HEK293 (cell line): ENCODE data around the gene SCNN1G.

ENCODE experiments used
- CTCF ChIA-PET: fragments of 350-600 bp; formaldehyde crosslinking; extraction: SDS; loops from one replicate; lab custom pipeline; 2021; ENCODE audit warnings: antibody characterized with exemption; lab: Yijun Ruan, JAX
- POLR2A ChIA-PET: fragments of 300-600 bp; formaldehyde crosslinking; extraction: SDS; loops from one replicate; lab custom pipeline; 2020; ENCODE audit warnings: antibody characterized with exemption, inconsistent platforms; lab: Yijun Ruan, JAX
- H3K27ac ChIP-seq: fragments of 200-500 bp; sonication (Bioruptor generic); 2 replicates; pipeline ENCODE4 v1.5.1; 2014; ENCODE audit warnings: low read depth, low read length, control low read depth, inconsistent platforms; ENCODE audit errors: extremely low read depth
- H3K36me3 ChIP-seq, 2 experiments: fragments of 200-500 bp in 1 of 2; sonication (Bioruptor generic) in 1 of 2; 1 replicate in 1 of 2; 2 replicates in 1 of 2; pipeline ENCODE4 v1.5.1; 2014 to 2017; ENCODE audit warnings: inconsistent platforms in 2 of 2, low read length in 2 of 2; ENCODE audit not compliant: control insufficient read depth in 2 of 2, insufficient read depth in 1 of 2
- H3K4me1 ChIP-seq: fragments of 200-500 bp; sonication (Bioruptor generic); 2 replicates; pipeline ENCODE4 v1.5.1; 2014; ENCODE audit warnings: mild to moderate bottlenecking, low read length, inconsistent platforms; ENCODE audit not compliant: control insufficient read depth, insufficient read depth
- H3K4me3 ChIP-seq: 2 replicates; pipeline ENCODE4 v1.5.1; 2011; ENCODE audit warnings: low read depth, mild to moderate bottlenecking, control low read depth, low read length, moderate library complexity
- H3K9me3 ChIP-seq: fragments of 200-500 bp; sonication (Bioruptor generic); 2 replicates; pipeline ENCODE4 v1.5.1; 2014; ENCODE audit warnings: low read depth, low read length, inconsistent platforms; ENCODE audit not compliant: control insufficient read depth, insufficient read depth
- AEBP2 ChIP-seq: fragments of 450-650 bp; formaldehyde crosslinking; IDR thresholded peaks from 2 replicates; pipeline ENCODE4 v1.5.1; 2016; ENCODE audit warnings: missing biosample characterization, missing genetic modification characterization, borderline replicate concordance
- HOXD13 ChIP-seq: sonication (generic); formaldehyde crosslinking; IDR thresholded peaks from 2 replicates; pipeline ENCODE4 v1.8.0; 2022; ENCODE audit warnings: missing genetic modification reagents, borderline replicate concordance
- KLF9 ChIP-seq: fragments of 450-650 bp; formaldehyde crosslinking; IDR thresholded peaks from 2 replicates; pipeline ENCODE4 v1.5.1; 2016; ENCODE audit warnings: missing biosample characterization, missing genetic modification characterization, low read depth
- SALL2 ChIP-seq: fragments of 450-650 bp; formaldehyde crosslinking; IDR thresholded peaks from 2 replicates; pipeline ENCODE4 v1.5.0; 2017; ENCODE audit warnings: missing biosample characterization, mild to moderate bottlenecking, missing genetic modification characterization, borderline replicate concordance
- TCF7L2 ChIP-seq: IDR thresholded peaks from 2 replicates; pipeline ENCODE4 v1.6.1; 2011; ENCODE audit warnings: low read depth, mild to moderate bottlenecking, inconsistent platforms, low read length, moderate library complexity, borderline replicate concordance
- ZNF155 ChIP-seq: fragments of 450-650 bp; formaldehyde crosslinking; IDR thresholded peaks from 2 replicates; pipeline ENCODE4 v1.5.1; 2016; ENCODE audit warnings: missing biosample characterization, missing genetic modification characterization
- ZNF239 ChIP-seq: fragments of 450-650 bp; formaldehyde crosslinking; IDR thresholded peaks from 2 replicates; pipeline ENCODE4 v1.5.1; 2016; ENCODE audit warnings: missing biosample characterization, missing genetic modification characterization
- ZNF366 ChIP-seq: fragments of 450-650 bp; formaldehyde crosslinking; conservative IDR thresholded peaks from 2 replicates; pipeline ENCODE4 v1.5.1; 2016; ENCODE audit warnings: missing biosample characterization, missing genetic modification characterization
- ZNF394 ChIP-seq: fragments of 450-650 bp; formaldehyde crosslinking; IDR thresholded peaks from 2 replicates; pipeline ENCODE4 v1.5.1; 2016; ENCODE audit warnings: missing biosample characterization, missing genetic modification characterization, mild to moderate bottlenecking, moderate library complexity, borderline replicate concordance
- ZNF596 ChIP-seq: fragments of 450-650 bp; IDR thresholded peaks from 2 replicates; pipeline ENCODE4 v1.5.0; 2018; ENCODE audit warnings: missing biosample characterization, mild to moderate bottlenecking, missing genetic modification characterization, moderate library complexity
- ZNF660 ChIP-seq: fragments of 450-650 bp; IDR thresholded peaks from 2 replicates; pipeline ENCODE4 v1.5.1; 2018; ENCODE audit warnings: missing biosample characterization, mild to moderate bottlenecking, missing genetic modification characterization
- ZNF677 ChIP-seq: fragments of 450-650 bp; IDR thresholded peaks from 2 replicates; pipeline ENCODE4 v1.5.0; 2018; ENCODE audit warnings: missing biosample characterization, mild to moderate bottlenecking, missing genetic modification characterization, moderate library complexity
- ZNF776 ChIP-seq: fragments of 450-650 bp; formaldehyde crosslinking; IDR thresholded peaks from 2 replicates; pipeline ENCODE4 v1.5.0; 2017; ENCODE audit warnings: missing biosample characterization, missing genetic modification characterization, borderline replicate concordance
- TF ChIP-seq, protein P1 (sequence below): fragments of 450-650 bp; formaldehyde crosslinking; IDR thresholded peaks from 2 replicates; pipeline ENCODE4; 2016; ENCODE audit warnings: missing biosample characterization, missing genetic modification characterization
- TF ChIP-seq, protein P2 (sequence below): fragments of 450-650 bp; IDR thresholded peaks from 2 replicates; pipeline ENCODE4 v1.5.1; 2018; ENCODE audit warnings: missing biosample characterization, missing genetic modification characterization

Gene SCNN1G

DNA sequence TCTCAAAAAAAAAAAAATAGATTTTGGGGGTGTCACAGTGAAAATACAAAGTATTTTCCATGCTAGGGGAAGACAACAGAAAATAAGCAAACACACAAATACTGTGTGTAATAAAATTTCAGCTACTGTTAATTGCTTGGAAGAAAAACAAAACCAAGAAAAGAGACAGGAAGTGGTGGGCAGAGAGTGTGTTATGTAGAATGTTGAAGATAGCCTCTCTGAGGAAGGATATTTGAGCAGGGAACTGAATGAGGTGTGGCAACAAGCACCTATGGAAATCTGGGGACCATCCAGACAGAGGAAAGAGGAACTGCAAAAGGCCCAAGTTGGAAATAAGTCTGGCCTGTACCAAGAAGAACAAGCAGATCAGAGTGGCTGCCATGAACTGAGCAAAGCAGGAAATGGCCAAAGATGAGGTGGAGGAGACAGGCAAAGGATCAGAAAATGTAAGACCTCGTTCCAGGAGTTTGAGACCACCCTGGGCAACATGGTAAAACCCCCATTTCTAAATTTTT is 25.5 kb upstream of the SCNN1G start (continued):
- TF ChIP-seq SALL2 (tag by site-specific recombination) (no peak), AEBP2 (tag by site-specific recombination) (no peak), HOXD13 (CRISPR knock-in tag) (no peak), ZNF366 (tag by site-specific recombination) (no peak), KLF9 (tag by site-specific recombination) (no peak), TCF7L2 (no peak), ZNF776 (tag by site-specific recombination) (no peak), ZNF155 (no peak), ZNF660 (tag by site-specific recombination) (no peak)
- TF ChIP-seq, protein P1, sequence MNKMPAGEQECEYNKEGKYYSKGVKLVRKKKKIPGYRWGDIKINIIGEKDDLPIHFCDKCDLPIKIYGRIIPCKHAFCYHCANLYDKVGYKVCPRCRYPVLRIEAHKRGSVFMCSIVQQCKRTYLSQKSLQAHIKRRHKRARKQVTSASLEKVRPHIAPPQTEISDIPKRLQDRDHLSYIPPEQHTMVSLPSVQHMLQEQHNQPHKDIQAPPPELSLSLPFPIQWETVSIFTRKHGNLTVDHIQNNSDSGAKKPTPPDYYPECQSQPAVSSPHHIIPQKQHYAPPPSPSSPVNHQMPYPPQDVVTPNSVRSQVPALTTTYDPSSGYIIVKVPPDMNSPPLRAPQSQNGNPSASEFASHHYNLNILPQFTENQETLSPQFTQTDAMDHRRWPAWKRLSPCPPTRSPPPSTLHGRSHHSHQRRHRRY (tag by site-specific recombination), result no peak

GRCh38 chr16:23158114-23158513 is 24.4 kb upstream of the SCNN1G start:
- no peak overlapping the region for H3K27ac ChIP-seq
- H3K4me3 ChIP-seq, result no peak overlapping the region
- POLR2A ChIA-PET, result interaction anchor here (0.7 kb wide), 1 partner anchor 46 kb away, joined by 3 read pairs; no protein-coding TSS in a partner anchor
- H3K36me3 ChIP-seq, result no peaks in the 10 kb centered on the region
- TF ChIP-seq ZNF394 (tag by site-specific recombination), result no peak
- TF ChIP-seq ZNF677 (tag by site-specific recombination), result no peak
- TF ChIP-seq, protein P1 (tag by site-specific recombination), result no peak
- TF ChIP-seq ZNF239, result peak; percentile 71; the same call in 1 of the 2 replicates
- TF ChIP-seq, all 188 proteins: peak for 1
- CTCF ChIA-PET, result interaction anchor here (1.0 kb wide), 1 partner anchor 103 kb away, joined by 3 read pairs; no protein-coding TSS in a partner anchor
- Histone ChIP-seq H3K4me1 (no peaks in the 10 kb centered on the region), H3K9me3 (no peaks in the 10 kb centered on the region)

GRCh38 chr16:23160082-23160481 is 22.5 kb upstream of the SCNN1G start:
- POLR2A ChIA-PET, result interaction anchor here (0.6 kb wide), 1 partner anchor 1567 kb away, joined by 3 read pairs; no protein-coding TSS in a partner anchor
- CTCF ChIA-PET, result interaction anchor here (1.3 kb wide), 1 partner anchor 276 kb away, joined by 7 read pairs; no protein-coding TSS in a partner anchor
- no peaks in the 10 kb centered on the region for H3K36me3 ChIP-seq
- no peaks in the 10 kb centered on the region for H3K4me1 ChIP-seq
- no peak overlapping the region for H3K4me3 ChIP-seq
- H3K9me3 ChIP-seq, result no peaks in the 10 kb centered on the region
- TF ChIP-seq, protein P2, sequence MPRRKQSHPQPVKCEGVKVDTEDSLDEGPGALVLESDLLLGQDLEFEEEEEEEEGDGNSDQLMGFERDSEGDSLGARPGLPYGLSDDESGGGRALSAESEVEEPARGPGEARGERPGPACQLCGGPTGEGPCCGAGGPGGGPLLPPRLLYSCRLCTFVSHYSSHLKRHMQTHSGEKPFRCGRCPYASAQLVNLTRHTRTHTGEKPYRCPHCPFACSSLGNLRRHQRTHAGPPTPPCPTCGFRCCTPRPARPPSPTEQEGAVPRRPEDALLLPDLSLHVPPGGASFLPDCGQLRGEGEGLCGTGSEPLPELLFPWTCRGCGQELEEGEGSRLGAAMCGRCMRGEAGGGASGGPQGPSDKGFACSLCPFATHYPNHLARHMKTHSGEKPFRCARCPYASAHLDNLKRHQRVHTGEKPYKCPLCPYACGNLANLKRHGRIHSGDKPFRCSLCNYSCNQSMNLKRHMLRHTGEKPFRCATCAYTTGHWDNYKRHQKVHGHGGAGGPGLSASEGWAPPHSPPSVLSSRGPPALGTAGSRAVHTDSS (tag by site-specific recombination), result no peak
- TF ChIP-seq ZNF596, result no peak
- H3K27ac ChIP-seq, result no peak overlapping the region
